Fibroblast of skin of left biceps (primary cell): ENCODE data around the gene BCHE.

Experiments used
- DNase-seq, 2 experiments: peaks; one replicate each; pipeline ENCODE4 v3.0.0-alpha.2; 2013; ENCODE audit warnings: low read depth in 2 of 2

Gene BCHE

DNA sequence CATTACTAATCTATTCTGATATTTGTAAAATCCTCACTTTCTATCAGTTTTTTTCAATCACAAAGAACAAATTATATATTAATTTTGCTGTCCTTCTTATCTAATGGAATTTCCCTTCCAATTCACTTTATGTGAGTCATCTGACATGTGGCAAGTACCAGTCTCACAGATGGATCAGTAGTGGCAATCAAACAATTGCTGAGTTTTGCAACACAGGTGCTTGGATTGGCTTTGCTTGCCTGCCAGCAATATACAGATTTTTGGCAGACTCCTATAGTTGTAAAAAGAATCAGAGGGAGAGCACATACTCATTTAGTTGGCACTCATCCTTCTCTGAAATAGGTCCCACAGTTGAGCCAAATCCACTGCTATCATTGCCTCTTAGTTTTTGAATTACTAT is 83.7 kb downstream of the BCHE start:
- no peak for DNase-seq

DNA sequence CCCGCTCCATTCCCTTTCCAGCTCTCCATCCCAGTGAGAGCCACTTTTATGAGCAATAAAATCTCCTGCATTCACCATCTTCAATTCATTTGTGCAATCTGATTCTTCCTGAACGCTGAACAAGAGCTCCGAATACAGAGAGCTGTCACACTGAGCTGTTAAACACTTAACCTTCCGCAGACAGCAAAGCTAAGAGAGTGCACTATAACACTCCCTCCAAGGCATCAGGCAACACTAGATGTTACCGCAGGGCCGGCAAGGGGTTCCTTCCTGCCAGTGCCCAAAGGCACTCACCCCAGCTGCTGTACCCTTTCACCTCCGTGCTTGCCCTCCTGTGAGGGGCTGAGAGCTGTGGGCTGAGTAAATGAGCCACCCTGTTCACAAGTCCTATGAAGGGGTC is 85.6 kb downstream of the BCHE start:
- no peak for DNase-seq

DNA sequence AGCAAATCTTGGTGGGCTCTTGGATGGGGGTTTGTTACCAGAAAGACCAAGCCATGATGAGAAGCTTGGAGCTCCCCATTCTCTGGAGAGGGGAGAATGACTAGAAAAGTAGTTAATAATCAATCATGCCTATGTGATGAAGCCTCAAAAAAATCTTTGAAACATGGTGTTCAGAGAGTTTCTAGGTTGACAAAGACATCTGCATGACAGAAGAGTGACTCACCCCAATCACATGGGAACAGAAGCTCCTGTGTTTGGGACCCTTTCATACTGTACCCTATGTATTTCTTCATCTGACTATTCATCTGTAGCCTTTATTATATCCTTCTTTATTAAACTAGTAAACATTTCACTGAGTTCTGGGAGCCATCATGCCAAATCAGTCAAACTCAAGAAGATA is 87.4 kb downstream of the BCHE start:
- no peak for DNase-seq

DNA sequence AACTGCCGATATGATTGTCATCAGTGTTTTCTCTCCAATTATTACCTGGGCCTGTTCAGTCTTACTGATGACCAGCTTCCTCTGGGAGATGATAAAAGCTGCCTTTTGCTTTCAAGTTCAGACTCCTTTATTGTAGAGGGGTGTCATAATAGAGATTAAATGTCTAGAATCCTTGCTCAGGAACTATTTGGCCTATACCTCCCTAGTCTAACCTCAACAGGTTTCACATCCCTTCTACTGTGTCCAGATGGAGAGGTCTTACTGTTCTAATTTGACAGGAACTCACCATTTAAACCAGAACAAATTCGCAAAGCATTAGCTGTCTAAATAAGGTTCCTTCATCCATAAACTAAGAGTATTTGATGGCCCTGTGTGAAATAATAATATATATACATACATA is 88.0 kb downstream of the BCHE start:
- no peak for DNase-seq

DNA sequence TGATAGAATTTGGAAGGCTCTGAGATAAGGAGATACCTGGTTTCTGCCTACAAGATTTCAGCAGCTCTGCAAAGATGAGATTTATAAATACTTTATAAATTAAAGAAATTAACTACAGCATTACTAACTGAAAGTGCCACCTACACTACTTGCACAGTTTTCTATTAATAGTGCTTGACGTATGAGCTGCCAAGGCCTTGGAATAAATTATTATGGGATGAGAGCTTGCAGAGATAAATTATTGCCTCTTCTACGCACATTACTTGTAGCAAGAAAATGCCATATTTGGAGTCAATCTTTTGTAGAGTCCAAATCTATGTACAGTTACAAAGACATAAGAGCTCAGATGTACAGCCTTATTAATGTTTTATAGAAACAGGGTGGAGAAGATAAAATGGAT is 89.1 kb downstream of the BCHE start:
- no peak for DNase-seq

DNA sequence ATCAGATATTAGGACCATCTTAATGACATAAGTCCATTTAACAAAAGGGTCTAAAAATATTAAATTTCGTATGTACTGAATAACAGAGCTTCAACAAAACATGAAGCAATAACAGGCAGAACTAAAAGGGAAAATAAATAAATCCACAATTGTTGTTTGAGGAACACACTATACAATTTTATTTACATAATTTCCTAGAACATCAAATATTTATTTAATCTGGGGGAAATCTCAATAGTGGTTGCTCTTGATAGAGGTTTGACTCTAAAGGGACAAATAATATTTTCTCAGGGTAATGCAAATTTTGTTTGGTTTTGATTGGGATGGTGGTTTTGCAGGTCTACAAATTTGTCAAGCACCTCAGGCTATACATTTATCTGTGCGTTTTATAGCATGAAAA is 90.3 kb downstream of the BCHE start:
- DNase-seq: no peak

DNA sequence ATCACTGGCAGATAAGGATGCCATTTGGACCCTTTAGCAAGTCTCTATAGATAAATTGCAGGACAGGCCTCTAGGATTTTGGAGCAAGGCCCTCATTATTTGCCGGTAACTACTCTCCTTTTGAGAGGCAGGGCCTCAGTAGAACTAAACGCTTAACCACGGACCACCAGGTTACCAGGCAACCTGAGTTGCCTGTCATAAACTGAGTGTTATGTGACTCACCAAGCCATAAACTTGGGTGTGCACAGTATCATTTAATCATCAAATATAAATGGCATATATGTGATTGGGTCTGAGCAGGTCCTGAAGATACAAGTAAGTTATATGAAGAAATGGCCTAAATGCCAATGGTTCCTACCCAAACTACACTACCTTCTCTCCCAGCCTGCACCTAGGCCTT is 93.2 kb downstream of the BCHE start:
- no peak for DNase-seq

DNA sequence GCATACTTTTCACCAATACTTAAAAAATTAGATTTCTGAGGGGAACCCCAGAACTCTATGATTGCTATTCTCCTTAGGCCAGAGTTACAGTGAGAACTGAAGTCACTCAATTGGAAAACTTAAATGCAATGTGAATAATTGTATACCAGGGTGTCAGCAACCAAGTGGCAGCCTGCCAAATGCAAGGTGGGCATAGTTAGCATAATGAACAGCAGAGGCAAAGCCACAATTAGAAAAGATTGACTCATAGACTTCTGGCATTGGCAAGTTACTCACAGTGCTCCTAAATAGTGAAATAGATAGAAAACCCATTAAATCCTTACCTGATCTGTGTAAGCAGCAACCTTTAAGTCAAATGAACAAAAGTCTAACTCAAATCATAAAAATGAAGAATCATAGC is 94.9 kb downstream of the BCHE start:
- DNase-seq: no peak

DNA sequence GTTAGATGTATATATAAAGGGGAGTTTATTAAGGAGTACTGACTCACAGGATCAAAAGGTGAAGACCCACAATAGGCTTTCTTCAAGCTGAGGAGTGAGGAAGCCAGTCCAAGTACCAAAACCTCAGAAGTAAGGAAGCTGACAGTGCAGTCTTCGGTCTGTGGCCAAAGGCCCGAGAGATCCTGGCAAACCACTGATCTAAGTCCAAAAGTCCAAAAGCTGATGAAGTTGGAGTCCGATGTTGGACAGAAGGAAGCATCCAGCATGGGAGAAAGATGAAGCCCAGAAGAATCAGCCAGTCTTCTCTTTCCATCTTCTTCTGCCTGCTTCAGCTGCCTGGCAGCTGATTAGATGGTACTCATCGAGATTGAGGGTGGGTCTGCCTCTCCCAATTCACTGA is 107.5 kb downstream of the BCHE start:
- no peak for DNase-seq

DNA sequence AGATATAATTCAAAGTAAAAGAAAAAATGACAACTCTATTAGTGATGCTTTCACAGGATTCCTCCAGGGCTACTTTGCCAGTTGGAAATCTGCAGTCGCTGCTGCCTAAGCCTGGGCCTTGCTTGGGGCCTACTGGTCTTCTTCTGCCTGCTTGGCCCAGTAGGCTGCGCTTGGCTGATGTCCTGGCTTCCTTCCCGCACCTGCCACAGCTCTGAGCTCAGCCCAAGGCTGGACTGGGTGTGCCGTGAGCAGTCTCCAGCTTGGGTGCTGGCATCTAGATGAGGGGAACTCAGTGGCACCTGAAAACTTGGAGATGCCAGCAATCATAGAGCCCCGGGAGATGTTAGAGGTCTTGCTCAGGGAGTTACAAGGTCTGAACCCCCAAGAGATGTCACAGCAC is 108.3 kb downstream of the BCHE start:
- DNase-seq: no peak

DNA sequence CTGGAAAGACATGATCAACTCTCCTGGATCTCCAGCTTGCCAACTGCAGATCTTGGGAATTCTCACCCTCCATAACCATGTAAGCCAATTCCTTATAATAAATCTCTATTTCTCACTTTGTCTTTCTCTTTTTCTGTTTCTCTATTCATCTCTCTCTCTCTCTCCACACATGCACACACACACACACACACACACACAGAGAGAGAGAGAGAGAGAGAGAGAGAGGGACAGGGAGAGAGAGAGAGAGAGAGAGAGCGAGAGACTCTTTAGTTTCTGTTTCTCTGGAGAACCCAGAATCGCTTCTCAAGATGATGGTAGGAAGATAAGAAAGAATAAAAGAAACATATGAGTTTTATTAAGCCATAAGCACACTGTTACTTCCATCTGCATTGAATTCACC is 111.9 kb downstream of the BCHE start:
- no peak for DNase-seq
